ENCODE results near the gene UBTD1.

GRCh38 chr10:97452352-97452751 lies 46.4 kb upstream of the UBTD1 start:
- TF ChIP-seq POLR2AphosphoS5 (IDR thresholded peaks at IDR 0.05; ENCODE audit: low read depth, low read length) (no peak; the same call in 1 of the 2 replicates), TAF1 (IDR thresholded peaks at IDR 0.05; ENCODE audit: low read depth, low read length) (no peak), POLR2A (IDR thresholded peaks at IDR 0.05; ENCODE audit: low read depth, low read length) (no peak), PAX5 (IDR thresholded peaks at IDR 0.05; ENCODE audit: insufficient read depth, low read length, severe bottlenecking) (no peak)
